GM10266 (cell line): ENCODE data around the gene ZNF93.

Experiments used
- DNase-seq: peaks from one replicate; pipeline ENCODE4 v3.0.0; 2012; ENCODE audit errors: extremely low spot score
- CTCF ChIP-seq: IDR thresholded peaks from 2 replicates; pipeline ENCODE4 v1.5.1; 2012; ENCODE audit warnings: mild to moderate bottlenecking, low read depth; ENCODE audit not compliant: control insufficient read depth, insufficient read depth; ENCODE audit errors: missing control alignments

The ZNF93 gene

GRCh38 chr19:19966862-19967261 lies 66.1 kb downstream of the ZNF93 start:
- TF ChIP-seq CTCF, result no peak
- DNase-seq, result no peak
